GM19395 (cell line): Measurements from ENCODE around the gene CXorf49B.

ENCODE experiments used
- ATAC-seq: cut with Tn5 transposase; IDR thresholded peaks from one replicate; pipeline ENCODE4 v1.9.1; 2021; ENCODE audit warnings: mild to moderate bottlenecking, moderate library complexity; ENCODE audit not compliant: unreplicated experiment

The CXorf49B gene

DNA sequence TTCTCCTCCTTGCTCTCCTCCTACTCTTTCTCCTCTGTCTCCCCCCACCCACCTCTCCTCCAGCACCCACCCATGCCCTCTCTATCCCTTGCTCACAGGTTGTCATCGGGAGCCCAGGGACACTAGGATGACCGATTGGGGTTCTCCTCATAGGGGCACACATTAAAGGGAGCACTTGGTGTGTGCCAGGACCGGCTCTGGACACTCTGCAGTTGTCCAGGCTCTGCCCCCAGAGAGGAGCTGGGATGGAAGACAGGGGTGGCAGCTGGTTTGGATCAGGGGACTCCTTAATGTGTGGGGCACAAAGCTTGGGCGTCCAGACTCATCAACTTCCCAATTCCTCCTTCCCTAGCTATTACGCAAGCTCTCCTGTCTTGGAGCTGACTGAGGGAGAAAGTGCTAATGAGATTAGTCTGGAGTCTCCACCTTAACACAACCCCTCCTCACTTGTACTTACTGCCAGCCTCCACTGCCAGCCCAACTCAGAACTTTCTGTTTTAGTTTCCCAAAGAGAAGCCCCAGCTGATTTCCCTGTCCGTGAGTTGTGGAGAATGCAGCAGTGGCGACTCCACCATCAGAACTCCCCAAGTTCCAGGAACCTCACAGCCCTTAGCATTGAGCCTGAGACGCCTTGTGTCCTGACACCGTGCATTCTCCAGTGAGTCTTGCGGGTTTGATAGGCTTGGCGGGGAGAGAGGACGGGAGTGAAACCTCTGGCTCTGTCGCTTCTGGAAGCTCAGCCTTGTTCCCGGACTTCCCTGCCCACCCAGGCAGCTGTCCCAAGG lies 52.2 kb downstream of the CXorf49B start:
- no peak for ATAC-seq

DNA sequence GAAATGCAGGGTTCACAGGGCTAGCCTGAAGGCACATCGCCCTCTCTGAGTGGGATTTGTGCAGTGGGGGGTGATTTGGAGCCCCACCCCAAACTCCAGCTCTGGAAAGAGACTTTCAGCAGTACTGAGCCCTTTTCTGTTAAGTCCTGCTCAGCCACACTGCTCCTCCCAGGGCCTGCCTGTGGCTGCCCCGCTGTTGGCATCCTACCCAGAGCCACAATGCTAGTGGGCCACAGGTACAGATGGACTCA lies 52.7 kb downstream of the CXorf49B start:
- no peak for ATAC-seq
